A673 (cell line): Measurements from ENCODE around the gene ABHD17B.

Experiments
- CTCF ChIP-seq: fragments of 300-800, 200-600 bp; sonication (generic); conservative IDR thresholded peaks from 2 replicates; pipeline ENCODE4 v1.5.1; 2017; ENCODE audit warnings: low read depth, mild to moderate bottlenecking, antibody characterized with exemption, low read length, moderate library complexity, mixed read lengths
- EZH2 ChIP-seq: fragments of 200-600 bp; sonication (generic); IDR thresholded peaks from 2 replicates; pipeline ENCODE4 v1.6.1; 2017; ENCODE audit warnings: borderline replicate concordance, low read depth, mild to moderate bottlenecking, mixed read lengths, antibody characterized with exemption, low read length; ENCODE audit not compliant: poor library complexity, severe bottlenecking

DNA sequence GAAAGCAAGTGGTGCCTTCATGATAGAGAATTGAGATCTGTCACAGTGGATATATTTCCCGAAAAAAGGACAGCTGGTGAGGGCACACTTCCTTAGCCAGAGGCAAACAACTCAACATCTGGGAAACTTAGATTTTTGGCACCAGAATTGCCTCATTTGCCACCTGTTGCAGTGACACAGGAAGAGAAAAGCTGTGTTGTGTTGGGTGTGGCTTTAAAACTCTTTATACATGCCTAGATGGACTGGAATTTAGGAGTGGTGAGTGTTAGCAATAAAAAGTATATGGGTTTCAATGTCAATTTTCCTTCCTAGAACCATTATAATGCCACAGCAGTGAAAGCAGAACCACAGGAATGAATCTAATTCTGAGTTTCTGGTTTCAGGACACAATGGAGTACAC, 80.1 kb downstream of the ABHD17B start:
- TF ChIP-seq CTCF (no peak), EZH2 (no peak)
